HG03095 (cell line): ENCODE results near the gene MBOAT2.
"Not testable (repeated sequence)": the region's sequence is repeated elsewhere in the genome, so short reads cannot be mapped to it uniquely, and the experiment has no call there.

Experiments used
- ATAC-seq: cut with Tn5 transposase; IDR thresholded peaks from one replicate; pipeline ENCODE4 v1.9.1; 2021; ENCODE audit warnings: moderate library complexity; ENCODE audit not compliant: unreplicated experiment

Gene MBOAT2

DNA sequence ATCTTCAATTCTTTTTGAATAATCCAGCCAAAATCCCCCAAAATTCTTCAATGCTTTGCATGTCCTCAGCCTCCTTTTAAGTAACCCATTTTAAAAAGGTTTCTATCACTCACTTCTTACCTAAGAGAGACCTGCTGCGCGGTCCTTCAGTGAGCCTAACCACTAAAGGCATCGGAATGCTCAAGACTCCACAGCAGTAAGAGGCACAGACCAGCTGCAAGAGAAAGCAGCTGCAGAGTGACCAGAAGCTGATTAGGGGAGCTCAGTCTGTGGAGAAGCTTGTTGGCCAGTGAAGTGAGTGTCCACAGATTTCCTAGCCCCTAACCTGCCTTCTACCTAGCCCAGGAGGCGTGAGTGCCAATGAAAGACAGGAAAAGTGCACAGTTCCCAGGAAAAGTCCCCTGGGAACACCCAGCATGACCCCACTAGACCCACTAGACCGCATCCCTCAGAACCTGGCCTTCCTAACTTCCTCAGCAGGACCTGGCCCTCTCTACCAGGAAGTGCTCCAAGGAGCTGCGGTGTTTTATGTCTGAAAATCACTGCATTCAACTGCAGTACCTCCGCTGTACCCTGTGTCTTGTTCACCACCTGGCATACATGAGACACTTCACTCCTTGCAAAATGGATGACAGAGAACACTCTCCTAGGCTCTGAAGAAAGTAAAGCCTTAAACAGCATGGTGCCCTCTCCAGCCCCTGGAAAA, 10.1 kb downstream of the MBOAT2 start:
- ATAC-seq = no peak

DNA sequence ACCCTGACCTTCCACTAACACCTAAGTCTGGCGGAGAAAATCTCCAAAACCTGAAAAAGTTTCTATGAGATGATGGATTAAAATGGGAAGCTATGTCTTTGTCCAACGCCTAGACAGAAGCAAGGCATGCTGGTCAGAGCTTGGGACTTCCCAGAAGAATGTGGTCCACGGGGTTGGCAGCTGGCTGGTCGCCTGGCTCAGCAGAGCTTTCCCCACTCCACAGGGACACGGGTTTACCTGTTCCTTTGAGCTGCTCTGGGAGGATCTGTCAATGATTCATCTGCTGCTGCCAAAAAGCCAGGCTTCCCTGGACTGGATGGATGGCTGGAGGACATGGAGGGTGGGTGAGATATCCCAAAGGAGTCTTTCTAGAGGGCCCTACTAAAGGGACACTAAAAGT, 10.8 kb downstream of the MBOAT2 start:
- no peak for ATAC-seq

DNA sequence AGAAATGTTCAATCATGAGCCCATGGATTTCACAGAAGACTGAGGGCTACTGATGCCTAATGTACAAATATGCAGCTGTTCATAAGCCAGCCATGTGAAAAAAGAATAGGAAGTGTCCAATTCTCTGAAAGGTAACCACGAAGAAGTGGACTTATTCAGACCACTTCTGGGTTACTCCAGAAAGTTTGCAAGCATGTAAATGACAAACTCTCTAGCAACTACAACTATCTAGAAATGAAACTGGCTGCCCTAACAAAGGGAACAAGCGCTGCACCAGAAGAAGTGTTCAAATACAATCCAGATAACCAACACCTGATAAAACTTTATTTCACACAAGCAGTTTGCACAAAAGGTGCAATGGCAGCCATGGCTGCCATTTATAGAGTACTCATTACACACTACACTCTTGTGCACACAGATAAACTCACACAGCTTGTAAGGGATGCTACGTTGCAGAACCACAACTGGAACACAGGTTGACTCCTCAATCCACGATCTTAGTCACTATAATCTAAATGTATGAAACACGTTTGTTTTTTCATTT, 13.9 kb downstream of the MBOAT2 start:
- ATAC-seq = no peak

DNA sequence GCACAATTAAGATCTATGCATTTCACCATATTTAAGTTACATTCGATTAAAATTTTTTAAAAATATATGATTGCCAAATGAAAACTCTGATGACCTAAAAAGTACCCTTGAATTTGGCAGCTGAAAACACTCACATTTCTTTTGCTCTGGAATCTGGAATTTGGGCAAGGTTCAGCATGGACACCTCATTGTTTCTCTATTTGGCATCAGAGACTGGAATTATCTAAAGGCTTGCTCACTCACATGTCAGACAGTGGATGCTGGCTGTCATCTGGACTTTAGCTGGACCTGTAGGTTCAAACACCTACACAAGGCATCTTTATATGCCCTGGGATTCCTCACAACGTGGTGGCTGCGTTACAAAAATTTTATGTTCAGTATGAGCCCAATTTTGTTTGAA, 16.1 kb downstream of the MBOAT2 start:
- ATAC-seq = no peak

DNA sequence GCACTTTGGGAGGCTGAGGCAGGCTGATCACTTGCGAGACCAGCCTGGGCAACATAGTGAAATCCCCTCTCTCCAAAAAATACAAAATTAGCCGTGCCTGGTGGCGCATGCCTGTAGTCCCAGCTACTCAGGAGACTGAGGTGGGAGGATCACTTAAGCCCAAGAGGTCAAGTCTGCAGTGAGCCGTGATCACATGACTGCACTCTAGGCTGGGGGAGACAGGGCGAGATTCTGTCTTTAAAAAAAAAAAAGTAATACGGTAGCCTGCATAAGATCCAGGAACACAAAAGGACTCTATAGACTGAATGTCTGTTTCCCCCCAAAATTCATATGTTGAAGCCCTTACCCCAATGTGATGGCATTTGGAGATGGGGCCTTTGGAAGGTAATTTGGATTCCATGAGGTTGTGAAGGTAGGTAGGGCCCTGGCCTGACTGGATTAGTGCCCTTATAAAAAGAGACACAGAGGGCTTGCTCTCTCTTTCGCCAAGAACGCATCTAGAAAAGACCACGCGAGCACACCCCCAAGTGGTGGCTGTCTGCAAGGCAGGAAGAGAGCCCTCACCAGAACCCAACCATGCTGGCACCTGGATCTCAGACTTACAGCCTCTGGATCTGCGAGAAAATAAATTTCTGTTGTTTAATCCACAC, 17.0 kb downstream of the MBOAT2 start:
- ATAC-seq = no peak

DNA sequence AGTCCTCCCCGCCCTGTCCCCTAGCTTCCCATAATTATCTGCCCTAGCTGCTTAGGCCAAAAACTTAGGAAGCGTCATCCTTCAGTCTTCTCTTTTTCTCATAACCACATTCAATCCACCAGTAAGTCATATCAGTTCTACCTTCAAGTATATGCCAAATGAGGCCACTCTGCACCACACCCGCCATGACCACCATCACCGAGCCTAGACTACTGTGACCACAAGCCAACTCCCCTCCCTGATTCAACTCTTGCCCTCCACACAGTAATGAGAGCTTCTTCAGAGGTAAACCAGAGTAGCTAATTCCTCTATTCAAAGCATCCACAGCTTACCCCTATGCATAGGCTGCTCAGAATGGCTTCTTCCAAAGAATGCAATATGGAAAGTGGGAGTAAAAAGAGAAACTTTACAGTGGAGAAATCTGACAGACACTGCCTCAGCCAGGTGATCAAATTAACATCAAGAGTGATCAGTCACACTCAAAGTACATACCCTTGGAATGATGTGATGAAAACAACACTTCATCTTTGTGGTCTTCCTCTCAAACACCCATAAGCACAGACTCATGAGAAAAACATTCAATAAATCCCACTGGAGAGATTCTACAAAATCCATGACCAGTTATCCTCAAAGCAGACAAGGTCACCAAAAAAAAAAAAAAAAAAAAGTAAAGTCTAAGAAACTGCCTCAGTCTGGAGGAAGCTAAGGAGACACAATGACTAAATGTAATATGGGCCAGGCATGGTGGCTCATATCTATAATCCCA, 17.7 kb downstream of the MBOAT2 start:
- ATAC-seq = no peak

DNA sequence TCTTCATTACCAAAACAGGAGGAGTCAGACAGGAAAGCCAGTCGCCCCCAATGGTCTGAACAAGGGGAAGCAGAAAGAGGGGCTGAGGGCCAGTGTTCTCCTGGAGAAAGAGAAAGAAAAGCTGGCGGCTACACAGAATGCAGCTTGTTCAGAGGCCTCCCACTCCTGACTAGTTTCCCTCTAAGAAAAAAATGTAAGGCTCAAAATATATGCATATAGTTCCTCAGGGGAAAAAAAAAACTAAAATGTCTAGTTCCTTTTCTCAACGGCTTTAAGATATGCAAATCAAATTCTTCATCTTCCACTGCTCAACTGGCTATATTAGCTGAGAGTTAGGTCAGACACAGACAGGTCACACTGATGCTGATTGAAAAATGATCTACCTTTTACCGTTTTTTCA, 18.6 kb downstream of the MBOAT2 start:
- no peak for ATAC-seq

DNA sequence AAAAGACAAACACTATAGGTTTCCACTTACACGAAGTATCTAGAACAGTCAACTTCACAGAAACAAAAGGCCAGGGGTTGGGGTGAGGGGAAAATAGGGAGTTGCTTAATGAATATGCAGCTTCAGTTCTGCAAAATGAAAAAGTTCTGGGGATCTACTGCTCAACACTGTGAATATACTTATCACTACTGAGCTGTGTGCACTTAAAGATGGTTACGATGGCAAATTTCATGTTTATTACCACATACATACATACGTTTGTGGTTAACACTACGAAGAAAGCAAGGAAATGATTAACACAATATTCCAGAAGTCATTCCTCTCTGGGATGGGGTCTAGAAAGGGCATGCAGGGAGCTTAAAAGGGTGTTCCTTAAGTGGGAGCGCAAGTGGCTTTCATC, 19.3 kb downstream of the MBOAT2 start:
- no peak for ATAC-seq

DNA sequence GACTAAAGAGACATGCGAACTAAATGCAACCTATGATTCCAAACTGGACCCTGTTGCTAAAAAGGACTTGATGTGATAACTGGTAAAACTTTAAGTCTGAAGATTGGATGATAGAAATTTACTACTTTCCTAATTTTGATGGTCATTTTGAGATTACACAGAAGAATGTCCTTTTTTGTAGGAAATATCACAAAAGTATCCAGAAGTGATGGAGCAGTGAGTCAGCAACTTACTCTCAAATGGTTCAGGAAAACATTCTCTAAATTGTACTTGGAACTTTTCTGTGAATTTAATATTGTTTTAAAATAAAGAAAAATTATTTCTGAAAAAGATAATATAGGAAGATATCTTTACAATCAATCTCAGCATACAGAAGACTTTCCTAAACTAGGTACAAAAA, 19.9 kb downstream of the MBOAT2 start:
- no peak for ATAC-seq

DNA sequence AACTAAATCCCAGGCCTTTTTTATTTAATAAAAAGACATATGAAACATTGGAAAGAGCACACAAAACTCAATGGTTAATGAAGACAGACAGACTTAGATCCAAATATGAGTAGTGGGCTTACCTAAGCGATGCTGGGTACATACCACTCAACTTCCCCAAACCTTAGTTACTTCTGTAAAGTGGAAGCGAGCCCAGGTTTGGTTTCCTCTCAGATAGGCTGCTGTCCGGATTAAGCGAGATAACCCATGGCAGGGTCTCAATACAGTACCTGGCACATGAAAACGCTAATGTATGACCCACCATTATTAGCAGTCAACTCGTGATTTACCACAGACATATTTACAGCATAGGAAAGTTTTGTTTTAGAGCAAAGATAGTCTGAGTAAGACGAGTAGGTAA, 21.6 kb downstream of the MBOAT2 start:
- no peak for ATAC-seq

DNA sequence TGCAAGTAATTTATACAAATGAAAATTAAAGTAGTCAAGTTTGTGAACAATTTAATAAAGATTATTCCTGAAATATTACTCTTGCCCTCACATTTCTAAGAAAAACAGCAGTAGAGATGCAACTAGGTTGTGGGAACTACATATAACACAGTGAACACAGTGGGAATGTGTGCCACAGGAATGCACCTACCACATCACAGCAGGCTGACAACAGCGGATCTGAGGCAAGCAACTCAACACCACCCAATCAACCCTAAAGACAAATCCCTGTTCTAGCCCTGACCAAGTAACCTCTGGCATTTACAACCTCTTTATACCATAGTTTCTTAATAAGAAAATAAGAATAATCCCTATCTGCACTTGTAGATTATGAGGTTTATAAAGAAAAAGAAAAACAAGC, 23.4 kb downstream of the MBOAT2 start:
- ATAC-seq = no peak

DNA sequence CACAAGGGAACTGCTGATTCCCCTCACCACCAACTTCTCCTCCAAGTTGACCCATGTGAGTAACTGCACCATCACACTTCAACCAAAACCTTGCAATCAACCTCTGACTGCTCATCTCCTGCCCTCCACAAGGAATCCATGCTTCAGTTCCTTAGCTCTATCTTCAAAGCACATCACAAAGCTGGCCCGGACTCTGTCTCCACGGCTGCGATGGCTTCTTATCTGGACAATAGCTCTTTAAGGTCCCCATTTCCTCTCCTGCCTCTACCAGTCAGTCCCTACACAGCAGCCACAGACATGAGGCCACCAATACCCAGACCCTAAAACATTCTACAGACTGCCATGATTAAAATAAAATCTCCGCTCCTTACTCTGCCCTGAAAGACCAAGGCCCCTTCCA, 25.7 kb downstream of the MBOAT2 start:
- no peak for ATAC-seq

DNA sequence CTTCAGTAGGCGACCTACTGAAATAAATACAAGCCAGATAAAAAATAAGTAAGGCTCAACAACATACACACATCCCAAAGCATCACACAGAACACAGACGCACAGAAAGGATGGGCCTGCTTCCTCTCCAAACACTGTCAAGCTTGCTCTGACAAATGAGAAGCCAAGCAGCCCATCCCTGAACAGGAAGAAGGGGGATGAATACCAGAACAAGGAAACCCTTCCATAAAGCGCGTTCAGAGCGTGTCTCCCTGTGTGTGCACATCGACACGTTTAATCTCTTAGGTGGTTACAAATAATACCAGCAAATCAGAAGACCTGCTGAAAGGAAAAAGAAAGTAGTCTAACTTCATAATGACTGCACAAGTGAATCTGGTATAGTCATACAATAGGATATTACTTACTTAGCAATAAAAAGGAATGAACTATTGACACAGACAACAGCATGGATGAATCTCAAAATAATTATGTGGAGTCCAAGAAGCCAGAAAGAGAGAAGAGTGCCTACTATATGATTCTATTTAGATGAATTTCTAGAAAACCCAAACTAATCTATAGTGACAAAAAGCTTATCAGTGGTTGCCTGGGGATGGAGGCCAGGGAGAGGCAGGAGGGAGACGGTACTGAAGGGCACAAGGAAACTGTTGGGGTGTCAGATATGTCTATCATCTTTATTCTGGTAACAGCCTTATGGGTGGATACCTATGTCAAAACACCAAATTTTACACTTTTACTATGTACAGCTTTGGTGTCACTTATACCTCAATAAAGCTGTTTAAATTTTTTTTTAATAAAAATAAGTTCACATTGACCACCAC, 26.8 kb downstream of the MBOAT2 start:
- ATAC-seq = no peak

DNA sequence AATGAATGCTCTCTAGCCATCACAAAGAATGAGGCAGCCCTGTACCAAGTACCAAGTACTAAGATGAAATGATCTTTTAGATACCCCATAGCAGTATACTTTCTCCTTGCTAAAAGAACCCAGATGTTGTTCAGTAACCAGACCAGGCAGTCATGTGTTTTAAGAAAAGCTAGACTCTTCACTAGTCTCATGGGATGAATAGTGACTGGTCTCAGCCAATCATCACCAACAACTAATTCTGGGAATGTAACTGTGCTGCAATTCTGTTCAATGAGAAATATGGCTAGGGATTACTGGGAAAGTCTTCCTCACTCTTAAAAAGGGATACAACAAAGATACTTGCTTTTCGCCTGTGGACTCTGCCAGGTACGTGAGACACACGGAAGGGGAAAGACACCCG, 29.5 kb downstream of the MBOAT2 start:
- ATAC-seq = no peak

DNA sequence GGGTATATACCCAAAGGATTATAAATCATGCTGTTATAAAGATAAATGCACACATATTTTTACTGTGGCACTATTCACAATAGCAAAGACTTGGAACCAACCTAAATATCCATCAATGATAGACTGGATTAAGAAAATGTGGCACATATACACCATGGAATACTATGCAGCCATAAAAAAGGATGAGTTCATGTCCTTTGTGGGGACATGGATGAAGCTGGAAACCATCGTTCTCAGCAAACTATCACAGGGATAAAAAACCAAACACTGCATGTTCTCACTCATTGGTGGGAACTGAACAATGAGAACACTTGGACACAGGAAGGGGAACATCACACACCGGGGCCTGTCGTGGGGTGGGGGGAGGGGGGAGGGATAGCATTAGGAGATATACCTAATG, 30.5 kb downstream of the MBOAT2 start:
- ATAC-seq = not testable (repeated sequence)

DNA sequence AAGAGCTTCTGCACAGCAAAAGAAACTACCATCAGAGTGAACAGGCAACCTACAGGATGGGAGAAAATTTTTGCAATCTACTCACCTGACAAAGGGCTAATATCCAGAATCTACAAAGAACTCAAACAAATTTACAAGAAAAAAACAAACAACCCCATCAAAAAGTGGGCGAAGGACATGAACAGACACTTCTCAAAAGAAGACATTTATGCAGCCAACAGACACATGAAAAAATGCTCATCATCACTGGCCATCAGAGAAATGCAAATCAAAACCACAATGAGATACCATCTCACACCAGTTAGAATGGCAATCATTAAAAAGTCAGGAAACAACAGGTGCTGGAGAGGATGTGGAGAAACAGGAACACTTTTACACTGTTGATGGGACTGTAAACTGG, 30.9 kb downstream of the MBOAT2 start:
- ATAC-seq = not testable (repeated sequence)

DNA sequence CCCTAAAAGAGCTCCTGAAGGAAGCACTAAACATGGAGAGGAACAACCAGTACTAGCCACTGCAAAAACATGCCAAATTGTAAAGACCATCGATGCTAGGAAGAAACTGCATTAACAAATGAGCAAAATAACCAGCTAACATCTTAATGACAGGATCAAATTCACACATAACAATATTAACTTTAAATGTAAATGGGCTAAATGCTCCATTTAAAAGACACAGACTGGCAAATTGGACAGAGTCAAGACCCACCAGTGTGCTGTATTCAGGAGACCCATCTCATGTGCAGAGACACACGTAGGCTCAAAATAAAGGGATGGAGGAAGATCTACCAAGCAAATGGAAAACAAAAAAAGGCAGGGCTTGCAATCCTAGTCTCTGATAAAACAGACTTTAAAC, 34.1 kb downstream of the MBOAT2 start:
- ATAC-seq = not testable (repeated sequence)

DNA sequence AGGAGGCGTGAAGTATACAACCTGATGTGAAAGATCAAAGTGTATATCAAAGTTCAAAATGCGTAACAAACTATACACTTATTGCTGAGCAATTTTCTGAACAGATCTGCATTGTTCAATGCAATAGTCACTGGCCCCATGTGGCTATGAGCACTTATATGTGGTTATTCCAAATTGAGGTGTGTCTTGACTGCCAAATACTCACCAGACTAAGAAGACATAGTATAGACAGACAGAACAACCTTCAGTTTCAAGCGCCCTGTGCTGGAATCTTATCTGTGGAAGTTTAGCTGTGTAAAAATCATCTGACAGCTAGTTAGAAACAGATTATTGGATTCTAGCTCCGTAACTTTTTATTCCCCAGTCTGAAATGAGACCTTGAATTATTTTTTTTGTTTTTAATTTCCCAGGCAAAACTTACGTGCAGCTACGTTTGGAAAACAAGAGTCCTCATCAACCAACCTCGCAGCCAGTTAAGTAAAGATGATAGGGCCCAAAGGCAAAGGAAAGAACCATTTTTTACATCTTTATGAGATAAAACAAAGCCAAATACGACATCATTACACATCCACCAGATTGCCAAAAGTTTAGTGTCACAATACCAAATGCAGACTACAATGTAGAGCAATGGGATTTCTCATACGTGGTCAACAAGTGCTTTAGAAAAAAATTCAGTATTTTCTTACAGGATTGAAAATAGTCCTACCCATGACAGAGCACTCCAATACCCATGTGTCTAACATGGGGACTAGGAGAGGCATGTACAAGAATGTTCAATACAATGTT, 37.2 kb downstream of the MBOAT2 start:
- ATAC-seq = no peak

DNA sequence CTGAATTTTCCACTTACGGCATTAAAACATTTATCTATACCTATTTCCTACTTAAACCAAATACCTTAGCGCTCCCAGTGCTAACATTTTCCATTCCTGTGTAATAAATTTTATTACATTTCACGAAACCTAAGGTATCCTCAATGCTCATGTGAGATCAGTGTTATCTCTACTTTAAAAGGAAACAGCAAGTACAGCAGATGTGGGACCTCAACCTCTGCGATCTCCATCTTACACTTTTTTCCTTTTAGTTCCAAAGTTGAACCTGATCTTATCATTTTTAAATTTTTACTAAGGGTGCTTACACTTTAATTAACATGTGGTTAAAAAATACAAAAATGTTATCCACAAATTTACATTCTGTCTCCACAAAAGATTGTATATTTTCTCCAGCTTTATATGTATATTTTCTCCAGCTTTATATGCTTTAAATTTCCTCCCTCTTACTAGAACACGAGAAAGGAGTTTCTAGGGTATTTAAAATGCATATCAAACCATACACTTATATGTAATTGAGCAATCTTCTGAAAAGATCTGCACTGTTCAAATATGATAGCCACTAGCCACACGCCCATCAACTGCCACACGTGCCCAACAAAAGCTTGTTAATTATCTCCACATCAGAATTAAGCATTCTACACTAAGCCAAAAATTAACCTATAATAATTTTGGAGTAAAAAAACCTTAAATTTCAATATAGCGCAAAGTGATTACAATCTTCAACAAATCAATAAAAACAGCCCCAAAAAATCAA, 38.1 kb downstream of the MBOAT2 start:
- ATAC-seq = no peak

DNA sequence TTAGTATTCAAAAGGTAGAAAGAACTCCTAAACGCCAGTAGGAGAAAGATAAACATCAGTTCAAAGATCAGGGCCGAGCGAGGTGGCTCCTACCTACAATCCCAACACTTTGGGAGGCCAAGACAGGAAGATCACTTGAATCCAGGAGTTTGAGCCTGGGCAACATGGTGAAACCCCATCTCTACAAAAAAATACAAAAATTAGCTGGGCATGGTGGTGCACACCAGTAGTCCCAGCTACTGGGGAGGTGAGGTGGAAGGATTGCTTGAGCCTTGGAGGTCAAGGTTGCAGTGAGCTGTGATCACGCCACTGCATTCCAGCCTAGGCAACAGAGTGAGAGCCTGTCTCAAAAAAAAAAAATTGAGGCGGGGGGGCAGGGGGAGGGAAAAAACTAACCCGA, 40.6 kb downstream of the MBOAT2 start:
- ATAC-seq = no peak
